GM12878 (cell line): ENCODE measurements around the gene IL27RA. TPM values are rescaled to one million over a fixed set of nuclear protein-coding genes. Genes with fewer than 3 reads are reported as not detected.
A peak's percentile ranks its signal among the peaks of the same experiment; 100 is the strongest.

Experiments used
- ATAC-seq: fragments of 200-7000 bp; cut with Tn5 transposase; 3 replicates; pipeline ENCODE4 v1.9.1; 2020; ENCODE audit warnings: mild to moderate bottlenecking, moderate library complexity
- BruUV-seq: library from RNA; stranded (reverse); fragments of 400-500 nt; replicated peaks from 2 replicates; lab custom pipeline; 2021; lab: Mats Ljungman, UMichigan
- CTCF ChIA-PET: fragments of 300-600 bp; sonication (Branson Sonifier 250); formaldehyde crosslinking; extraction: SDS; loops from one replicate; lab custom pipeline; 2021; ENCODE audit warnings: inconsistent platforms; lab: Yijun Ruan, JAX
- POLR2A ChIA-PET: fragments of 350-600 bp; formaldehyde crosslinking; extraction: SDS; loops from one replicate; lab custom pipeline; 2021; ENCODE audit warnings: inconsistent platforms; lab: Charles Lee
- RAD21 ChIA-PET: fragments of 300-600 bp; sonication (Branson Sonifier 250); formaldehyde crosslinking; loops from one replicate; lab custom pipeline; 2023; ENCODE audit warnings: antibody characterized with exemption; ENCODE audit not compliant: unreplicated experiment; lab: Charles Lee
- SMC1A ChIA-PET: fragments of 300-600 bp; sonication (Branson Sonifier 250); formaldehyde crosslinking; loops from one replicate; lab custom pipeline; 2023; ENCODE audit not compliant: unreplicated experiment, uncharacterized antibody; lab: Charles Lee
- DNase-seq: peaks from one replicate; pipeline ENCODE4 v3.0.0-alpha.2; 2011; ENCODE audit warnings: low read depth, low spot score
- FAIRE-seq: peaks from 3 replicates; lab custom pipeline; 2011; peaks lifted over from hg19 to GRCh38; lab: Jason Lieb, UNC
- H2AFZ ChIP-seq: 2 replicates; pipeline ENCODE4 v1.6.0; 2011; ENCODE audit warnings: low read depth, low read length, control low read depth; ENCODE audit not compliant: control insufficient read depth
- H3K27ac ChIP-seq: 2 replicates; pipeline ENCODE4 v1.5.1; 2011; ENCODE audit warnings: control low read depth; ENCODE audit not compliant: control insufficient read depth, insufficient read depth
- H3K27me3 ChIP-seq, 2 experiments: replicated peaks in 1 of 2; 2 replicates each; pipeline versions ENCODE4 v1.6.0 to v1.6.1; 2011; ENCODE audit warnings: low read length in 1 of 2; ENCODE audit not compliant: control insufficient read depth in 2 of 2, insufficient read depth in 2 of 2
- H3K36me3 ChIP-seq, 2 experiments: 2 replicates each; pipeline ENCODE4 v1.5.1; 2011; ENCODE audit warnings: low read length in 1 of 2; ENCODE audit not compliant: control insufficient read depth in 2 of 2, insufficient read depth in 2 of 2
- H3K4me1 ChIP-seq: 2 replicates; pipeline ENCODE4 v1.6.1; 2011; ENCODE audit warnings: mild to moderate bottlenecking, low read length, moderate library complexity, mixed read lengths; ENCODE audit not compliant: control insufficient read depth, insufficient read depth
- H3K4me2 ChIP-seq: 2 replicates; pipeline ENCODE4 v1.6.0; 2011; ENCODE audit warnings: control low read depth; ENCODE audit not compliant: control insufficient read depth, insufficient read depth
- H3K4me3 ChIP-seq: fragments of 200-600 bp; sonication (generic); 2 replicates; pipeline ENCODE4 v1.5.1; 2016
- H3K79me2 ChIP-seq: 2 replicates; pipeline ENCODE4 v1.6.0; 2011; ENCODE audit warnings: low read length; ENCODE audit not compliant: control insufficient read depth, insufficient read depth
- H3K9ac ChIP-seq: 2 replicates; pipeline ENCODE4 v1.8.0; 2011; ENCODE audit warnings: low read length, control low read depth, mixed read lengths; ENCODE audit not compliant: control insufficient read depth, insufficient read depth
- H3K9me3 ChIP-seq: replicated peaks from 3 replicates; pipeline ENCODE4 v1.5.1; 2011; ENCODE audit warnings: mild to moderate bottlenecking, low read length; ENCODE audit not compliant: control insufficient read depth, insufficient read depth
- H4K20me1 ChIP-seq: 2 replicates; pipeline ENCODE4 v1.6.0; 2011; ENCODE audit not compliant: control insufficient read depth, insufficient read depth
- DPF2 ChIP-seq: fragments of 450-650 bp; IDR thresholded peaks from 2 replicates; pipeline ENCODE4 v1.6.1; 2017; ENCODE audit warnings: mild to moderate bottlenecking
- WGBS: methylation state at CpG from one replicate; pipeline ENCODE4 v1.1.6; 2016; ENCODE audit warnings: low lambda C conversion rate; ENCODE audit not compliant: insufficient replicate concordance, insufficient coverage; ENCODE audit errors: missing lambda C conversion rate; 5-methylcytosine and 5-hydroxymethylcytosine counted together
- in situ Hi-C: fragments of 300-500 bp; cut with MboI; formaldehyde crosslinking; loops from 9 replicates; pipeline ENCODE4 v1.14.3; 2018; ENCODE audit warnings: mixed read lengths
- intact Hi-C: fragments of 100-400 bp; cut with micrococcal nuclease; formaldehyde crosslinking; loops from one replicate; pipeline ENCODE4 v1.14.2; 2022; ENCODE audit not compliant: unreplicated experiment
- polyA plus RNA-seq, 11 experiments: library from polyadenylated mRNA; depleted of rRNA in 4 of 11; unstranded in 6 of 11; stranded (reverse) in 5 of 11; fragments of >200 nt; fragmentation: Nextera tagmentation in 4 of 11; fragmentation: Illumina TruSeq in 1 of 11; extraction: Ambion mirVana in 4 of 11; extraction: Trizol in 1 of 11; gene quantifications; 1 replicate in 1 of 11; 2 replicates in 10 of 11; pipeline versions ENCODE4 v1.2.1 to v1.2.3, GENCODE V29; 2011 to 2016; ENCODE audit warnings: inconsistent platforms in 2 of 11, missing spikeins in 2 of 11, low read depth in 1 of 11
- total RNA-seq, 4 experiments: library from RNA; depleted of rRNA in 3 of 4; stranded (reverse); fragments of >200 nt in 3 of 4; fragmentation: Illumina TruSeq in 1 of 4; extraction: Trizol in 1 of 4; gene quantifications; 2 replicates each; pipeline versions ENCODE4 v1.2.1 to v1.2.3, GENCODE V29; 2013 to 2021
- TF ChIP-seq, protein P1 (sequence below): fragments of 450-650 bp; IDR thresholded peaks from 2 replicates; pipeline ENCODE4 v1.6.1; 2017; ENCODE audit warnings: mild to moderate bottlenecking, moderate library complexity

IL27RA gene
- total and polyA plus RNA-seq, 10 of the 15 experiments (the other 5 are each of a cell fraction or from before 2014, with no cell fraction given) = 8.4 to 63.5 (median 41.2) TPM

DNA sequence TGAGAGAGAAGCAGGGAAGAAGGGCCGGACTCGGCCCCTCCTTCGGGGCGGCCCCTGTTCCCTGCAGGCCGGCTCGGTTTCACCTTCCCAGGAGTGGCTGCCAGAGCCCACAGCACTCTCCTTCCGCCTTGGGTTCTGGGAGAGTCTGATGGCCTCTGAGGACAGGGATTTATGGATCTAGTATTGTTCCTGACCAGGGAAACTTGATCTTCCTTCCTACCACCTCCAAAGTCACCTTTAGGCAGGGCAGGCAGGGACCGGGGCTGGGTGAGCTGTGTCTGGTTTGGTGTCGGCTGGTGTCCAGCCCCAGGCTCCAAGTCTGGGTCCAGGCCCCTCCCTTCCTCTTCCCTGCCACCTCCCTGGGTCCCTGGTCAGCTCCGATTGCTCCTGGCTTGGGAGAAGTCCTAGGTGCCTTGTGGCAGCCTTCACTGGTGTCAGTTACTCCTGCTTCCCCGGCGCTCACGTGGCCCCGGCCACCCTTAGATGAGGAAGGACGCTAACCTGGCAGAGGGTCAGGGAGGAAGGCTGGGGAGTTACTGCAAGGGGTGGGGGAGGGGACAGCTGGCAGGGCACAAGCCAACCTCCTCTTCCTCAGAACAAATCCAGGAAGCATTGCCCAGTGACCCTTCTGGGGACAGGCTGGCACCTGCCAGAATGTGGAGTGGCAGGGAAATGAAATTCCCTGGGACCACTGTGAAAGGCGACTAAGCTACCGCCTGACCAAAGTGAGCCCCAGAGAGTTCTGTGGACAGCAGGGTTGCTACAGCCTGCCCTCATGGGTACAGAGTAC is 44.3 kb upstream of the IL27RA start:
- H2AFZ ChIP-seq = peak overlapping the region; percentile 54
- SMC1A ChIA-PET = interaction anchor here (1.0 to 3.6 kb wide), 7 partner anchors 13 to 55 kb away, joined by 3 to 18 read pairs (median 4); partner anchors contain the start of gene IL27RA
- intact Hi-C loops (loop anchor here (2.0 to 10.0 kb wide), 3 partner anchors 18 to 48 kb away; partner anchors contain the start of genes DCAF15 and IL27RA), in situ Hi-C loops (no loop called here)
- CTCF ChIA-PET = interaction anchor here (0.6 to 2.7 kb wide), 9 partner anchors 13 to 623 kb away, joined by 3 to 13 read pairs (median 4); partner anchors contain the start of gene IL27RA
- ATAC-seq (no peak), FAIRE-seq (no peak), DNase-seq (no peak)
- H3K4me2 ChIP-seq = peak overlapping the region; percentile 83
- POLR2A ChIA-PET = interaction anchor here (1.0 to 6.5 kb wide), 7 partner anchors 11 to 72 kb away, joined by 3 to 49 read pairs (median 4); partner anchors contain the start of genes IL27RA and RFX1
- peak overlapping the region; percentile 49; the same call in 1 of the 2 replicates for H3K4me3 ChIP-seq
- 53% methylated on average over 17 of the region's 17 CpGs for WGBS
- no peaks in the 10 kb centered on the region for H3K79me2 ChIP-seq
- TF ChIP-seq, protein P1, sequence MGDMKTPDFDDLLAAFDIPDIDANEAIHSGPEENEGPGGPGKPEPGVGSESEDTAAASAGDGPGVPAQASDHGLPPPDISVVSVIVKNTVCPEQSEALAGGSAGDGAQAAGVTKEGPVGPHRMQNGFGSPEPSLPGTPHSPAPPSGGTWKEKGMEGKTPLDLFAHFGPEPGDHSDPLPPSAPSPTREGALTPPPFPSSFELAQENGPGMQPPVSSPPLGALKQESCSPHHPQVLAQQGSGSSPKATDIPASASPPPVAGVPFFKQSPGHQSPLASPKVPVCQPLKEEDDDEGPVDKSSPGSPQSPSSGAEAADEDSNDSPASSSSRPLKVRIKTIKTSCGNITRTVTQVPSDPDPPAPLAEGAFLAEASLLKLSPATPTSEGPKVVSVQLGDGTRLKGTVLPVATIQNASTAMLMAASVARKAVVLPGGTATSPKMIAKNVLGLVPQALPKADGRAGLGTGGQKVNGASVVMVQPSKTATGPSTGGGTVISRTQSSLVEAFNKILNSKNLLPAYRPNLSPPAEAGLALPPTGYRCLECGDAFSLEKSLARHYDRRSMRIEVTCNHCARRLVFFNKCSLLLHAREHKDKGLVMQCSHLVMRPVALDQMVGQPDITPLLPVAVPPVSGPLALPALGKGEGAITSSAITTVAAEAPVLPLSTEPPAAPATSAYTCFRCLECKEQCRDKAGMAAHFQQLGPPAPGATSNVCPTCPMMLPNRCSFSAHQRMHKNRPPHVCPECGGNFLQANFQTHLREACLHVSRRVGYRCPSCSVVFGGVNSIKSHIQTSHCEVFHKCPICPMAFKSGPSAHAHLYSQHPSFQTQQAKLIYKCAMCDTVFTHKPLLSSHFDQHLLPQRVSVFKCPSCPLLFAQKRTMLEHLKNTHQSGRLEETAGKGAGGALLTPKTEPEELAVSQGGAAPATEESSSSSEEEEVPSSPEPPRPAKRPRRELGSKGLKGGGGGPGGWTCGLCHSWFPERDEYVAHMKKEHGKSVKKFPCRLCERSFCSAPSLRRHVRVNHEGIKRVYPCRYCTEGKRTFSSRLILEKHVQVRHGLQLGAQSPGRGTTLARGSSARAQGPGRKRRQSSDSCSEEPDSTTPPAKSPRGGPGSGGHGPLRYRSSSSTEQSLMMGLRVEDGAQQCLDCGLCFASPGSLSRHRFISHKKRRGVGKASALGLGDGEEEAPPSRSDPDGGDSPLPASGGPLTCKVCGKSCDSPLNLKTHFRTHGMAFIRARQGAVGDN = no peak
- no peak for TF ChIP-seq DPF2
- no peaks in the 10 kb centered on the region for H3K27me3 ChIP-seq
- H3K4me1 ChIP-seq = peaks cover 27% of the 10 kb centered on the region
- peak overlapping the region; percentile 76 for H3K9ac ChIP-seq
- H3K36me3 ChIP-seq = peaks cover 0 to 1% of the 10 kb centered on the region in 2 experiments; a peak in 3 of 4 replicates
- no peaks in the 10 kb centered on the region for H4K20me1 ChIP-seq
- H3K9me3 ChIP-seq = no peaks in the 10 kb centered on the region
- peak overlapping the region; percentile 94 for H3K27ac ChIP-seq
- RAD21 ChIA-PET = interaction anchor here (0.6 to 4.2 kb wide), 8 partner anchors 17 to 72 kb away, joined by 3 to 35 read pairs (median 4); partner anchors contain the start of genes DCAF15, IL27RA and RFX1
- BruUV-seq = no TSS peak
